ENCODE data around the gene ATE1. TPM values are rescaled to one million over a fixed set of nuclear protein-coding genes. Genes with fewer than 3 reads are reported as not detected.

Gene ATE1
- total and polyA plus RNA-seq, 2 of the 4 experiments (the other 2 are of a cell fraction): 6.4 to 27.8 TPM

DNA sequence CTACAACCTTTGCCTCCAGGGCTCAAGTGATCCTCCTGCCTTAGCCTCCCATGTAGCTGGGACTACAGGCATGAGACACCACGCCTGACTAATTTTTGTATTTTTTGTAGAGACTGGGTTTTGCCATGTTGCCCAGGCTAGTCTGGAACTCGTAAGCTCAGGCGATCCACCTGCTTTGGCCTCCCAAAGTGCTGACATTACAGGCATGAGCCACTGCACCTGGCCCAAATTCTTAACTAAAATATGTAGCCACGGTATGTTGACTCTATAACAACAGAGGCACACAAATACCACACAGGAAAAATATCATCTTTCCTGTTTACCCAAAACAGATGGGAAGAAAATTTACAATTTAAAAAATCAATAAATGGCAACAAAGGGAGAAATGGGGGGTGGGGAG is 115.8 kb downstream of the ATE1 start:
- H3K9me1 ChIP-seq (ENCODE audit: insufficient read depth, low read length): no peaks in the 10 kb centered on the region; the same call in 1 of the 2 replicates
- no peak overlapping the region for H3K18ac ChIP-seq (ENCODE audit: low read depth, low read length)
- 0% methylated on average over 1 of the region's 4 CpGs; no CpG with 5 or more reads in 1 of the 2 experiments for WGBS, 2 experiments (ENCODE audit: extremely low coverage in 2 of 2, insufficient read length in 1 of 2)
- H3K9me3 ChIP-seq (ENCODE audit: control insufficient read depth, insufficient read depth, low read length): no peaks in the 10 kb centered on the region
- ATAC-seq (ENCODE audit: low read depth) (no peak), DNase-seq (no peak)
- H3K4ac ChIP-seq (ENCODE audit: low read depth, low read length): no peak overlapping the region
- no TSS peak for BruUV-seq (replicated peaks)
- no peaks in the 10 kb centered on the region for H3K27me3 ChIP-seq (ENCODE audit: control insufficient read depth, insufficient read depth, low read length)
- no peak overlapping the region for H4K8ac ChIP-seq (ENCODE audit: low read depth in 2 of 2, low read length in 2 of 2)
- H2BK20ac ChIP-seq (ENCODE audit: low read depth, low read length): no peak overlapping the region
- POLR2A ChIA-PET (ENCODE audit: unreplicated experiment): no interaction called here
- no peak overlapping the region for H4K91ac ChIP-seq (ENCODE audit: insufficient read depth, low read depth, low read length)
- peaks cover 2% of the 10 kb centered on the region; the same call in 1 of the 2 replicates for H3K4me1 ChIP-seq (ENCODE audit: control insufficient read depth, insufficient read depth, low read length)
- no peak overlapping the region for H3K9ac ChIP-seq (ENCODE audit: low read depth, low read length)
- no peak for TF ChIP-seq RCOR1 (IDR thresholded peaks at IDR 0.05; ENCODE audit: insufficient replicate concordance, low read length)
- intact Hi-C loops (cut with micrococcal nuclease) (no loop called here), dilution Hi-C loops (cut with HindIII; ENCODE audit: low sequenced_read_pairs, unreplicated experiment) (no loop called here), in situ Hi-C loops (cut with MboI; ENCODE audit: low sequenced_read_pairs) (no loop called here)
- no peak overlapping the region for H2BK120ac ChIP-seq (ENCODE audit: low read depth, low read length)
- H2AK9ac ChIP-seq (replicated peaks; ENCODE audit: low read depth, low read length, poor library complexity): no peak overlapping the region
- H2AK5ac ChIP-seq (ENCODE audit: low read depth, low read length): no peak overlapping the region
- no peak overlapping the region for H2BK15ac ChIP-seq (ENCODE audit: low read depth, low read length)
- no peak overlapping the region for H3K27ac ChIP-seq (ENCODE audit: insufficient read depth, low read length)
- H3K79me1 ChIP-seq (ENCODE audit: low read depth in 1 of 2, low read length in 2 of 2): no peaks in the 10 kb centered on the region
- CTCF ChIA-PET: interaction anchor here (0.8 kb wide), 1 partner anchor 13 kb away, joined by 3 read pairs; no protein-coding TSS in a partner anchor
- H3K56ac ChIP-seq (ENCODE audit: extremely low read depth, insufficient read depth, low read length): no peak overlapping the region
- no peak overlapping the region for H3K23ac ChIP-seq (ENCODE audit: low read depth, low read length)
- H3K4me2 ChIP-seq (ENCODE audit: low read depth, low read length): no peak overlapping the region
- no peak overlapping the region for H3K14ac ChIP-seq (replicated peaks; ENCODE audit: low read depth, low read length)
- no peaks in the 10 kb centered on the region for H4K20me1 ChIP-seq (ENCODE audit: insufficient read depth, low read length)
- H3K4me3 ChIP-seq (ENCODE audit: insufficient read depth, low read depth, low read length): no peak overlapping the region
- no peak overlapping the region for H2BK5ac ChIP-seq (ENCODE audit: low read depth, low read length, poor library complexity, severe bottlenecking)
- no peaks in the 10 kb centered on the region for H3K36me3 ChIP-seq (ENCODE audit: control insufficient read depth, insufficient read depth, low read length)
- no peak overlapping the region for H4K5ac ChIP-seq (ENCODE audit: low read depth, low read length)
- no peak overlapping the region for H2AFZ ChIP-seq (replicated peaks; ENCODE audit: low read length, poor library complexity)
